IPS DF 4.7 (cell line): ENCODE results near the gene ARSI.
A peak's percentile ranks its signal among the peaks of the same experiment; 100 is the strongest.

Experiments used
- DNase-seq: peaks from one replicate; pipeline ENCODE4 v3.0.0-alpha.2; 2013; ENCODE audit warnings: low spot score; ENCODE audit errors: extremely low read depth

The ARSI gene

DNA sequence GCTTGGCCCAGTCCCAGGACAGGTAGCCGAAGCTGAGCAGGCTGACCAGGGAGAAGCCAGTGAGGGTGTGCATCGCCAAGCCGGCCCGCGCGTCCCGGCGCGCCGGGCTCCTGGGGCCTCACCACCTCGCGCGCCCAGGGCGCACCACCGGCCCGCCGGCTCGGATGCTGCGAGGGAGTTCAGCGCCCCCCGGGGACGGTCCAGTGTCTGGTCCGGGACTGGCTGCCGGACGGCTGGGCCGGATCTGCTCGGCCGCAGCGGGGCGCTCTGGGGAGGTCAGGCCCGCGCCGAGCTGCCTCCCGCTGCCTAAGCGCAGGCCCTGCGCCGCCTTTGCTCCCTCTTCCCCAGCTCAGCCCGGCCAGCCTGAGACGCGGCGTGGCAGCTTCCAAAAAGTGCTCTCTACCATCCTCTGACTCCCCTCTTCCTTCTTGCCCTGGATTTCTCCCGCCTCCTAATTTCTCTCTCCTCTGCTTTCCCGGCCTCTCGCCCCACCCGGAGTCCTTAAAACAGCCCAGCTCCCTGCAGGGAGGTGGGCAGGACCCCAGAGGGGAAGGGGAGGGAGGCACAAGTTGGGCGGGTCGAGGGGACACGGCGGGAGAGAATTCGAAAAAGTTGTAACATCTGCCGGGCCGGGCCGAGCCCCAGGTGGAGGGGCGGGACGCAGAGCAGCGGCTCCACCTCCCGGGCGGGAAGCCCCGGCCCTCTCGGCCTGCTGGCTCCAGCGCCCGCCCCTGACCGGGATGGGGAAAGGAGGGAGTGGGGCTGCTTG lies at the start of gene ARSI:
Gene ARSI (minus strand): TSS at position 605 of the 769 bp plus-strand sequence. CDS start 532 bp downstream, at position 73.
- no peak for DNase-seq

- DNase-seq = peak; percentile 51
Measured at GRCh38 chr5:150350524-150351344, 48.0 kb upstream of the ARSI start.

DNA sequence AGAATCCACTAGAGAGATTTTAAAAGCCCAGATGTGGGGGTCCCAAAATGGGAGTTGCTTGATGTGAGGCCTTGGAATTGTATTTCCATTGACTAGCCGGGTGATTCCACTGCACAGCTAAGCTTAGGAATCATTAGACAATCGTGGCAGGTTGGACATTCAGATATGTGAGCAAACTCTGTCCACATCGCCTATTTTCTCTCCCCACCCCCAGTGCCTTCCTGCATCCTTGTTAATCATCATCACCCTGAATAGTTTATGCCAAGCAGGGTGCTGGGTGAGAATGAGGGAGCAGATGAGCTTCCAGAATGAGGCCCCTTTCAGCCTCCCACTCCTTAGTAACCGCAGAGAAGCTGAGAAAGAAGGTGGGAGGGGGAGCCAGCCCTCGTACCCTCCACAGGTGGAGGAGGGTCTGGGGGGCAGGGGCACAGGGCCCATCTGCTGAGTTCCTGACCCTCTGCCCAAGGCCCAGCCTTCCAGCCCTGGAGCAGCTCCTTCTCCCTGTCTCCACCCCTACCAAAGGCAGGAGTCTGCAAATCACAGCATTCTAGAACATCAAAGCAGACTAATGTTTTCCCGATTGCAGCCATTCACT lies 47.1 kb upstream of the ARSI start:
- no peak for DNase-seq

DNA sequence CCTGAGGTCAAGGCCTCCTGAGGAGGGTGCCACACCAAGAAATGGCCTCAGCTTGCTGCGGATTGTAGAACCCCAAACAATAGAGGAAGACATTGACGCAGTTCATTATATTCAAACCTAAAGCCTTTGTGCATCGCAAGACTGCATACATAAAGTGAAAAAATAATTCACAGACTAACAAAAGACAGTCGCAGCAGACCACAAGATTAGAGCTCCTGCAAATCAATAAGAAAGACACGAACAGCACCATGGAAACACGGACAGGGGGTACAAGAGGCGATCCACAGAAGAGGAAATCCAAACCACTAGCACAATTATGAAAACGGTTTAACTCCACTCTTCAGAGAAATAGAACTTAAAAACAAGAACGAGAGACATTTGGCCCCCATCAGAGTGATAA lies 44.7 kb upstream of the ARSI start:
- no peak for DNase-seq

GRCh38 chr5:150347003-150347402 lies 44.3 kb upstream of the ARSI start:
- DNase-seq = no peak

GRCh38 chr5:150346592-150346991 lies 43.9 kb upstream of the ARSI start:
- DNase-seq = no peak

- no peak for DNase-seq
Measured at GRCh38 chr5:150345716-150346115, 43.0 kb upstream of the ARSI start.

- DNase-seq = no peak
Measured at GRCh38 chr5:150343994-150344631, 41.4 kb upstream of the ARSI start.

DNA sequence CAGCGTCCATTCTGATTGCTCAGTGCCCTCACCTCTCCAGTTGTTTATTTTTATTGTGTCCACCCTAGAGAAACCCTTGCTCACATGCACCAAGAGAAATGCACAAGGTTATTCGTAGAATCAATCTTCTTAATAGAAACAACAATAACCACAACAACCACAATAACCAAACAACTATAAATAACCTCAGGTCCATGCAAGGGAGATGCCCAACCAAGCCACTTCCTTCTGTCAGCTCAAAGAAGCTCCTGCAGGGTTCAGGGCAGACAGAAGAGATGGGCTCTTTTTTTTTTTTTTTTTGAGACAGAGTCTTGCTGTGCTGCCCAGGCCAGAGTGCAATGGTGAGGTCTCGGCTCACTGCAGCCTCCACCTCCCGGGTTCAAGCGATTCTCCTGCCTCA lies 39.9 kb upstream of the ARSI start:
- no peak for DNase-seq

DNA sequence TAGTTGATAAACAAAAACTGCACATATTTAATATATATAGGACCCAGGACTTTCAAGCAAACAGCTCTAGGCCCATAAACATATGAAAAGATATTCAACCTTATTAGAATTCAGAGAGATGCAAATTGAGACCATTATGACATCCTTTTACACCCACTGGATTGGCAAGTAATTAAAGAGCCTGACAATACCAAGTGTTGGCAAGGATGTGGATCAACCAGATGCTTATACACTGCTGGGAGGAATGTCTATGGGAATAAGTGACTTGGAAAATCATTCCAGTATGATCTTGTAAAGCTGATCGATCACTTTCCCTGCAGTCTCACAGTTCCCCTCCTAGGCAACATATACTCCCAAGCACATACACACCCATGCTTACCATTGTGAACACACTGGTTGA lies 39.3 kb upstream of the ARSI start:
- no peak for DNase-seq

- no peak for DNase-seq
Measured at GRCh38 chr5:150341331-150341730, 38.6 kb upstream of the ARSI start.

- DNase-seq = no peak
Measured at GRCh38 chr5:150340614-150341255, 38.0 kb upstream of the ARSI start.

GRCh38 chr5:150339841-150340240 lies 37.1 kb upstream of the ARSI start:
- no peak for DNase-seq

DNA sequence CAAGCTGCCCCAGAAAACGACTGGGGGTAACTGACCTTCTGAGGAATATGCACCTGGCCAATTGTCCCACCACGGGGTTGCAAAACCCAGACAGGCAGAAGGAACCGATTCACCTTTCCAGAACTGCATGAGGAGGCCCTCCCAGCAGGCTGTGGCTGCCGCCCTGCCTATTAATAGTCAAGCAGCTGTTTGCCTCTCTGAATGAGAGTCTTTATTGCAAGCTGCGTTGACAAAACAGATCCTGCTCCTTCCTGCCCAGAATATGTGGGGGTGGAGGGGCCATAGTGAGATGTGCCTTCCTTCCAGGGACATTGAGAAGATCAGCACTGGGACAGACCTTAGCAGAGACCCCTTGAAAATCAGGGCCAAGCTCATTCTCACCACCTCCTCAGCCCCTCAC lies 36.5 kb upstream of the ARSI start:
- no peak for DNase-seq

DNA sequence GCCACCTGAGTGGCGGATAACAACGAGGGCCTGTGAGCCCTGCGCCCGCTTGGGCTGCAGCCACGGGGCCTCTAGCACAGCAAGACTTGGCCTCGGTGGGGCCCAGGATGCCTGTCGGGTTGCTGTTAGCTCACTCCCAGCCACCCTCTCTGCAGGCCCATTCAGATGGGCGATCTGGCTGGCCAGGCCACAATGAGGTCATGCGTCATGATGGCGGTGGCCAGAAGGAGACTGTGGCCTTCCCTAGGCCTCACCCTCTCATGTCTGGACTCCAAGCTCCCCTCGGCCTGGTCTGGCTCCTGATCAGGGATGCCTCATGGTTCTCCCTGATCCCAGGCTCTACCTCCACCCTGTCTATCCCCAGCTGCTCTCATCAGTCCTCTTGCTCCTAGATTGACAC lies 35.8 kb upstream of the ARSI start:
- no peak for DNase-seq

- no peak for DNase-seq
Measured at GRCh38 chr5:150335778-150336177, 33.1 kb upstream of the ARSI start.

DNA sequence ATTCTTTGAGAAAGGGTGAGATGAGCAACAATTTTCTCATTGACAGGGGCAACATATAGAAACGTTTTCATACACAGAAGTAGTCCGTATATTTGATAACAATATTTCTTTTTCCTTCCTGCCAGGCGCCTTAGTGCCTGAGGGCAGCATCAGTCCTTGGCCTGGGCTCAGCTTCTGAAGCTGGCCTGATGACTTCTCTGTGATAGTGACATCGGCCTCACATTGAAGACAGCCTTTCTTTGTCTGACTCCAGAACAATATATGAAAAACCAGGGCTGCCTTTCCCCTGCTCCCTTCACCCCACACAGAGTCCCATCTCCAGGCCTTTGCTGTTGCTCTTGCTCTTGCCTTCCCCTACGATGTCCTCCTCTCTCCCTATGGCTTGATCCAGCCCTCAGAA lies 30.7 kb upstream of the ARSI start:
- no peak for DNase-seq

DNA sequence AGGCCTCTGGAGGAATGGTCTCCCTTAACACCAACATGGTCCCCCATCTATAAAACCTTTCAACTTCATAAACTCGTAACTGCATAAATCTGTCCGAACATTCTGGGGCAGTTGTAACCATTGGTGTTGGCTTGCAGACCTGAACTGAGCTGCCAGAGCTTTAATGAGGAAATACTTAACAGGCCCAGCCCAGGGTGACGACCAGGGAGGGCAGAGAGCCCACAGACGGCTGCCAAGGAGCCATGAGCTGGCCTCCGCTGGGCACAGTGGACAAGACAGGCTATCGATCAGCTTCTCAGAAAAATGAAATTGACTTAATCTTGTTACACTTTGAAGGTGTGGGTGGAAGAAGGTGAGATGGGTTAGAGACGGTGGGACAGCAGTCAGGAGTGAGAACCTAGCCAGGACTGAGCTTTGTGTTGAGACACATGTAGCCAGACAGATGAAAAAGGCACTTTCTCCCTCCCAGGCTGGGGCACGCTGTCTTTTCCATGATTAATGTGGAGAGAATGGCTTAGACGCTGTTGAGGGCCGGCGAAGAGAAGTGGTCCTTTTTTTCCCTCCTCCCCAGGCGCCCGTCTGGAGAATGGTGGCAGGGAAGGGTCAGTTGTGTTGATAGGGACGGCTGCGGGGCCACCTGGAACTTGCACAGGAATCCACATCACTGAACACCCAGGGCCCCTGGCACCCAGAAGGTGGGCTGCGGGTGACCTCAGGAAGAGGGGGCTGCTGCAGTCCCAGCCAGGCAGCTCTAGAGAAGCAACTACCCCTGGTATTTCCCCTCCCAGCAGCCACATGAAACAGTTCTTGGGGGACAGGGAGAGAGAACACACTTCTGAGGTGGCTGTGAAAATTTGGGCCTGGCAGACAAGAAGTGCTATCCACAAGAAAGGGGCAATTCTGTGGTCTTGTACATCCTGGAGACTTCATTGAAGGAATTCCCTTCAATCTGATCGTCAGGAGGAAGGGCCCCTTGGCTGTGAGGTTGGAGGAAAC lies 27.5 kb upstream of the ARSI start:
- no peak for DNase-seq

DNA sequence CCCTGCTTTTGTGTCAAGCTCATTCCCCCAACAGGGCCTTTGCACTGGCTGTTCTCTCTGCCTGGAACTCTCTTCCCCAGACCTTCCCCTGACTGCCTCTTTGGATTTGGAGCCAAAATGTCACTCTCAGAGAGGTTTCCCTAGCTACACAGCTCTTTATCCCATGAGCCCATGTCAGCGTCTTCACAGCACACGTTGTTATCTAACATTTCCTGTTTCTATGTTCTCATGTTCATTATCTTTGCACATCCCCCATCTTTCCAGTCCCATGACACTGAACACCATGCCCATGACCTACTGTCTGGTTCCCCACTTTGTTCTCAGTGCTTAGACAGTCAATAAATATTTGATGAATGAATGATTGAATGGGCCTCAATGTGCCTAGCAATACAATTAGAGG lies 26.3 kb upstream of the ARSI start:
- no peak for DNase-seq

DNA sequence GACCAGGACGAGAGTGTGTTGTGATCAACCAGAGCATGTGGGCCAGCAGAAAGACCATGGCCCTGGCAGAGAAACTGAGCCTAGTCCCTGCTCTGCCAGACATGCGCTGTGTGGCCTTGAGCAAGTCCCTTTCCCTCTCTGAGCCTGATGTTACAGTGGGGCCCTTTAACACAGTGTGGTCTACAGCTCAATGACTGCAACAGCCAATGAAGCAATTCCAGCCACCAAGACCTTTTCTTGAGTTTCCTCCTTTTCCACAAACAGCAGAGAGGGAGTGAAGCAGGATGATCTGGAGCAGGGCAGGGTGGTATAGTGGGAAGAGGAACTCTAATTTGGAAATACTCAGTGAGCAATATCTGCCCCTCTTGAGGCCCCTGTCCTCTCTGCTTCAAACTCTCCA lies 25.8 kb upstream of the ARSI start:
- no peak for DNase-seq
